GM23338 (cell line): ENCODE measurements around the gene OGFOD2. TPM values are rescaled to one million over a fixed set of nuclear protein-coding genes. Genes with fewer than 3 reads are reported as not detected.

Source experiments
- ATAC-seq: fragments of 200-7000 bp; cut with Tn5 transposase; 3 replicates; pipeline ENCODE4 v1.9.1; 2020
- DNase-seq: peaks from one replicate; pipeline ENCODE4 v3.0.0-alpha.2; 2015; ENCODE audit warnings: low spot score
- H2AFZ ChIP-seq: fragments of 200-600 bp; sonication (generic); 2 replicates; pipeline ENCODE4 v1.8.0; 2016; ENCODE audit warnings: antibody characterized with exemption, mild to moderate bottlenecking, moderate library complexity
- H3F3A ChIP-seq: fragments of 200-600 bp; sonication (generic); replicated peaks from 2 replicates; pipeline ENCODE4 v1.8.0; 2017; ENCODE audit warnings: antibody characterized with exemption, mixed run types, low read depth
- H3K27ac ChIP-seq: fragments of 200-600 bp; sonication (generic); 2 replicates; pipeline ENCODE4 v1.6.1; 2016; ENCODE audit warnings: low read depth
- H3K27me3 ChIP-seq: fragments of 200-600 bp; sonication (generic); 2 replicates; pipeline ENCODE4 v1.8.0; 2016; ENCODE audit warnings: mild to moderate bottlenecking, mixed run types, moderate library complexity; ENCODE audit not compliant: insufficient read depth
- H3K36me3 ChIP-seq: fragments of 200-600 bp; sonication (generic); 2 replicates; pipeline ENCODE4 v1.8.0; 2016; ENCODE audit warnings: mild to moderate bottlenecking; ENCODE audit not compliant: insufficient read depth
- H3K4me1 ChIP-seq: fragments of 200-600 bp; sonication (generic); 2 replicates; pipeline ENCODE4 v1.8.0; 2016; ENCODE audit warnings: mild to moderate bottlenecking, moderate library complexity; ENCODE audit not compliant: insufficient read depth
- H3K4me2 ChIP-seq: fragments of 200-600 bp; sonication (generic); 2 replicates; pipeline ENCODE4 v1.7.1; 2017; ENCODE audit warnings: mixed run types
- H3K4me3 ChIP-seq: fragments of 200-600 bp; sonication (generic); 2 replicates; pipeline ENCODE4 v1.6.1; 2016; ENCODE audit warnings: mixed run types
- H3K79me2 ChIP-seq: fragments of 200-600 bp; sonication (generic); replicated peaks from 2 replicates; pipeline ENCODE4 v1.8.0; 2017; ENCODE audit warnings: mild to moderate bottlenecking; ENCODE audit not compliant: insufficient read depth
- H3K9me2 ChIP-seq: fragments of 200-600 bp; sonication (generic); 2 replicates; pipeline ENCODE4 v1.8.0; 2017; ENCODE audit not compliant: insufficient read depth
- H4K20me1 ChIP-seq: fragments of 200-600 bp; sonication (generic); replicated peaks from 2 replicates; pipeline ENCODE4 v1.8.0; 2017; ENCODE audit warnings: mild to moderate bottlenecking; ENCODE audit not compliant: insufficient read depth
- H3K27ac Mint-ChIP-seq: 2 replicates; pipeline ENCODE4 v1.8.0; 2020; ENCODE audit warnings: inconsistent platforms, mild to moderate bottlenecking, moderate library complexity, mixed read lengths
- H3K27me3 Mint-ChIP-seq: 3 replicates; pipeline ENCODE4 v1.8.0; 2022; ENCODE audit warnings: low read depth, mild to moderate bottlenecking, moderate library complexity, mixed read lengths, inconsistent platforms; ENCODE audit not compliant: insufficient read depth, poor library complexity
- H3K36me3 Mint-ChIP-seq: 3 replicates; pipeline ENCODE4 v1.8.0; 2021; ENCODE audit warnings: low read depth, mild to moderate bottlenecking, inconsistent platforms, moderate library complexity, mixed read lengths
- H3K4me1 Mint-ChIP-seq: 3 replicates; pipeline ENCODE4 v1.8.0; 2020; ENCODE audit warnings: mild to moderate bottlenecking, inconsistent platforms, mixed read lengths
- H3K4me3 Mint-ChIP-seq: 3 replicates; pipeline ENCODE4 v1.8.0; 2021; ENCODE audit warnings: moderate library complexity, mild to moderate bottlenecking, inconsistent platforms, mixed read lengths
- H3K9me3 Mint-ChIP-seq: 3 replicates; pipeline ENCODE4 v1.8.0; 2020; ENCODE audit warnings: moderate library complexity, mild to moderate bottlenecking, inconsistent platforms, mixed read lengths
- CREB1 ChIP-seq: fragments of 250-450 bp; sonication (Bioruptor Pico); IDR thresholded peaks from 2 replicates; pipeline ENCODE4 v1.5.0; 2020; ENCODE audit warnings: low read depth, mild to moderate bottlenecking, moderate library complexity
- CTCF ChIP-seq, 2 experiments: fragments of 200-600 bp in 1 of 2; sonication (generic) in 1 of 2; conservative IDR thresholded peaks; 2 replicates each; pipeline versions ENCODE4 v1.5.1 to v1.6.1; 2016 to 2017; ENCODE audit warnings: antibody characterized with exemption in 2 of 2, low read depth in 2 of 2, mild to moderate bottlenecking in 2 of 2, moderate library complexity in 1 of 2
- ETS1 ChIP-seq: IDR thresholded peaks from 2 replicates; pipeline ENCODE4 v1.6.1; 2016; ENCODE audit warnings: antibody characterized with exemption
- EZH2 ChIP-seq: fragments of 200-600 bp; sonication (generic); IDR thresholded peaks from one replicate; pipeline ENCODE4 v1.8.0; 2017; ENCODE audit warnings: antibody characterized with exemption, mild to moderate bottlenecking, low read depth; ENCODE audit not compliant: unreplicated experiment
- EZH2phosphoT487 ChIP-seq: fragments of 200-600 bp; sonication (generic); IDR thresholded peaks from one replicate; pipeline ENCODE4 v1.8.1; 2018; ENCODE audit warnings: antibody characterized with exemption; ENCODE audit not compliant: unreplicated experiment
- JUNB ChIP-seq: IDR thresholded peaks from one replicate; pipeline ENCODE4 v1.6.1; 2016; ENCODE audit warnings: antibody characterized with exemption; ENCODE audit not compliant: unreplicated experiment
- NANOG ChIP-seq: IDR thresholded peaks from 2 replicates; pipeline ENCODE4 v1.6.1; 2016; ENCODE audit warnings: antibody characterized with exemption, borderline replicate concordance
- POLR2AphosphoS5 ChIP-seq: IDR thresholded peaks from 2 replicates; pipeline ENCODE4 v1.6.1; 2016; ENCODE audit warnings: antibody characterized with exemption, low read depth
- REST ChIP-seq: IDR thresholded peaks from one replicate; pipeline ENCODE4 v1.6.1; 2018; ENCODE audit warnings: antibody characterized with exemption; ENCODE audit not compliant: unreplicated experiment
- STAT1 ChIP-seq: IDR thresholded peaks from one replicate; pipeline ENCODE4 v1.6.1; 2016; ENCODE audit warnings: antibody characterized with exemption; ENCODE audit not compliant: unreplicated experiment
- ZNF114 ChIP-seq: fragments of 250-450 bp; sonication (Bioruptor Pico); IDR thresholded peaks from 2 replicates; pipeline ENCODE4 v1.5.0; 2020; ENCODE audit warnings: mild to moderate bottlenecking, moderate library complexity
- ZNF331 ChIP-seq: fragments of 250-450 bp; sonication (Bioruptor Pico); IDR thresholded peaks from 2 replicates; pipeline ENCODE4 v1.5.0; 2020; ENCODE audit warnings: low read depth, mild to moderate bottlenecking, moderate library complexity
- ZNF462 ChIP-seq: fragments of 250-450 bp; sonication (Bioruptor Pico); IDR thresholded peaks from 2 replicates; pipeline ENCODE4 v1.5.0; 2020; ENCODE audit warnings: mild to moderate bottlenecking, moderate library complexity
- polyA plus RNA-seq: library from polyadenylated mRNA; unstranded; fragments of >200 nt; fragmentation: Nextera tagmentation; extraction: Ambion mirVana; gene quantifications from 2 replicates; pipeline ENCODE4 v1.2.1, GENCODE V29; 2016
- total RNA-seq: library from RNA; depleted of rRNA; stranded (reverse); fragments of >200 nt; shearing (Covaris generic); gene quantifications from 2 replicates; pipeline ENCODE4 v1.2.3, GENCODE V29; 2014

OGFOD2 gene
- total and polyA plus RNA-seq, 2 experiments from 2014 or later = 13.1 to 16.1 TPM

GRCh38 chr12:123000578-123000977 is 25.5 kb downstream of the OGFOD2 start:
- no peaks in the 10 kb centered on the region for H4K20me1 ChIP-seq
- no peak for ATAC-seq

More at GRCh38 chr12:123000578-123000977, 25.5 kb downstream of the OGFOD2 start:
- Histone ChIP-seq H3K9me2 (no peaks in the 10 kb centered on the region), H3K27ac (no peak overlapping the region), H3K27me3 (no peaks in the 10 kb centered on the region), H3K4me1 (no peaks in the 10 kb centered on the region), H3K4me3 (no peak overlapping the region), H3K36me3 (no peaks in the 10 kb centered on the region), H3K79me2 (no peaks in the 10 kb centered on the region), H3K4me2 (no peak overlapping the region), H3F3A (no peaks in the 10 kb centered on the region), H2AFZ (no peak overlapping the region)
- Mint-ChIP-seq H3K4me1 (no peaks in the 10 kb centered on the region; the same call in 2 of the 3 replicates), H3K4me3 (no peak overlapping the region), H3K27ac (no peak overlapping the region), H3K9me3 (no peaks in the 10 kb centered on the region; the same call in 2 of the 3 replicates), H3K27me3 (peaks cover 13% of the 10 kb centered on the region), H3K36me3 (no peaks in the 10 kb centered on the region)
- no peak for DNase-seq
- no peak for TF ChIP-seq ETS1
- TF ChIP-seq NANOG = no peak
- no peak for TF ChIP-seq ZNF114 (CRISPR knock-in tag)
- no peak for TF ChIP-seq JUNB
- no peak for TF ChIP-seq EZH2
- TF ChIP-seq EZH2phosphoT487 = no peak
- TF ChIP-seq CTCF (conservative IDR thresholded peaks at IDR 0.05; ENCODE audit: low read depth in 2 of 2) = no peak
- no peak for TF ChIP-seq ZNF462 (CRISPR knock-in tag)
- no peak for TF ChIP-seq CREB1 (CRISPR knock-in tag)
- no peak for TF ChIP-seq STAT1
- no peak for TF ChIP-seq ZNF331 (CRISPR knock-in tag)
- TF ChIP-seq REST = no peak
- TF ChIP-seq POLR2AphosphoS5 = no peak
